GM12892 (cell line): Measurements from ENCODE around the gene RAB3GAP1.

Experiments
- POLR2A ChIP-seq: IDR thresholded peaks from 2 replicates; pipeline ENCODE4 v1.6.1; 2011; ENCODE audit warnings: low read depth, low read length, control low read depth
- POLR2AphosphoS5 ChIP-seq: IDR thresholded peaks from 2 replicates; pipeline ENCODE4 v1.6.1; 2011; ENCODE audit warnings: low read depth, low read length, control low read depth

DNA sequence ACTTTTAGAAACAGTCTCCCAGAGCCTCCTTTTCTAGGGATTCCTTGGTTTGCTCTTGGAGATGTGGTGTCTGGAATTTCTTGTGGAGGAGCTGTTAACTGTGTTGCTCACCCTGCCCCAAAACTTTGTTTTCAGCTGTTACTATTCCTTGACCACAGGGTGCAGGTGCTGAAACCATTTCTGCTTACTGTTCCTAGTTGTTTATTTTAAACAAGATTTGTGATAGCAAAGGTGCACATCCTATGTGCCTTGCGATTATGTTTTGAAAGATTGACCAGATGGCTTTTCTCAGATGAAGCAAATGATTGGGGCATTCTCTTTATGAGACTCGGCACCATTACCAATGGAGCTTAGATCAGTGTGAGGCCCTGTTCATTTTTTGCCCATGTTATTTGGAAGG lies 111.2 kb downstream of the RAB3GAP1 start:
- no peak for TF ChIP-seq POLR2A
- no peak for TF ChIP-seq POLR2AphosphoS5
